Measurements from ENCODE around the gene KCNH1. TPM values are rescaled to one million over a fixed set of nuclear protein-coding genes. Genes with fewer than 3 reads are reported as not detected.

KCNH1 gene
- total RNA-seq, 1 experiment from 2014 or later = 0.17 TPM

DNA sequence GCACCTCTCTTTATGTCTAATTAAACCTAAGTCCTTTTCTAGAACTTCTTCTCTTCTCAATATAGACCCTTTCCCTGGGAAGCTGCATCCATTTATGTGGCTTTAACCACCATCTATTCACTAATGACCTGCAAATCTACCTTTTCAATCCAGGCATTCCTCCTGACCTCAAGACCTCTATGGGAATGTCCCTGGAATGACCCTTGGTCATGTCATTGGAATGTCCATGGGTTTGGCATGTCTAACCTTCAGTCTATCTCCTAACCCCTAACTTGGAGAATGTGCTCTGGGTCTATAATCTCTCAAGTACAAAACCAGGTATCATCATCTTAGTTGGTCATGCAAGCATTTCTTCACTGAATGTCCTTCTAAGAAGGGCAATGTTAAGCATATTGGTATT is 196.1 kb downstream of the KCNH1 start:
- peaks cover 2% of the 10 kb centered on the region; the same call in 1 of the 2 replicates for H3K27me3 Mint-ChIP-seq (ENCODE audit: low read depth)
- no peak overlapping the region for H3K4me3 Mint-ChIP-seq
- H3K4me1 Mint-ChIP-seq = no peaks in the 10 kb centered on the region
- TF ChIP-seq FOXJ3 (CRISPR knock-in tag; IDR thresholded peaks at IDR 0.05; ENCODE audit: borderline replicate concordance) (no peak), ZNF281 (CRISPR knock-in tag; IDR thresholded peaks at IDR 0.05) (no peak), ZNF512 (CRISPR knock-in tag; IDR thresholded peaks at IDR 0.05; ENCODE audit: borderline replicate concordance) (no peak), CREB1 (CRISPR knock-in tag; IDR thresholded peaks at IDR 0.05) (no peak)
- TF ChIP-seq, protein P1, sequence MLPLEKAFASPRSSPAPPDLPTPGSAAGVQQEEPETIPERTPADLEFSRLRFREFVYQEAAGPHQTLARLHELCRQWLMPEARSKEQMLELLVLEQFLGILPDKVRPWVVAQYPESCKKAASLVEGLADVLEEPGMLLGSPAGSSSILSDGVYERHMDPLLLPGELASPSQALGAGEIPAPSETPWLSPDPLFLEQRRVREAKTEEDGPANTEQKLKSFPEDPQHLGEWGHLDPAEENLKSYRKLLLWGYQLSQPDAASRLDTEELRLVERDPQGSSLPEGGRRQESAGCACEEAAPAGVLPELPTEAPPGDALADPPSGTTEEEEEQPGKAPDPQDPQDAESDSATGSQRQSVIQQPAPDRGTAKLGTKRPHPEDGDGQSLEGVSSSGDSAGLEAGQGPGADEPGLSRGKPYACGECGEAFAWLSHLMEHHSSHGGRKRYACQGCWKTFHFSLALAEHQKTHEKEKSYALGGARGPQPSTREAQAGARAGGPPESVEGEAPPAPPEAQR (CRISPR knock-in tag; IDR thresholded peaks at IDR 0.05) = no peak
- ChIA-PET CTCF (no interaction called here), POLR2A (no interaction called here)
- no peak for ATAC-seq
- peaks cover 2% of the 10 kb centered on the region for H3K9me3 Mint-ChIP-seq
- no peaks in the 10 kb centered on the region for H3K36me3 Mint-ChIP-seq
- no peak for DNase-seq (ENCODE audit: low spot score)
- no peak overlapping the region for H3K27ac Mint-ChIP-seq

GRCh38 chr1:210935905-210936304 is 198.0 kb downstream of the KCNH1 start:
- Mint-ChIP-seq H3K27me3 (ENCODE audit: low read depth) (peaks cover 3% of the 10 kb centered on the region; the same call in 1 of the 2 replicates), H3K27ac (no peak overlapping the region), H3K4me3 (no peak overlapping the region), H3K4me1 (no peaks in the 10 kb centered on the region), H3K9me3 (peaks cover 12% of the 10 kb centered on the region), H3K36me3 (no peaks in the 10 kb centered on the region)
- POLR2A ChIA-PET = no interaction called here
- no peak for DNase-seq (ENCODE audit: low spot score)
- TF ChIP-seq ATF2 (CRISPR knock-in tag; IDR thresholded peaks at IDR 0.05; ENCODE audit: borderline replicate concordance, low read depth) = no peak
- no peak for TF ChIP-seq SP1 (CRISPR knock-in tag; conservative IDR thresholded peaks at IDR 0.05)
- TF ChIP-seq ZBTB21 (CRISPR knock-in tag; IDR thresholded peaks at IDR 0.05; ENCODE audit: borderline replicate concordance) = no peak
- TF ChIP-seq ZNF317 (CRISPR knock-in tag; IDR thresholded peaks at IDR 0.05; ENCODE audit: borderline replicate concordance, low read depth) = no peak
- TF ChIP-seq, protein P2, sequence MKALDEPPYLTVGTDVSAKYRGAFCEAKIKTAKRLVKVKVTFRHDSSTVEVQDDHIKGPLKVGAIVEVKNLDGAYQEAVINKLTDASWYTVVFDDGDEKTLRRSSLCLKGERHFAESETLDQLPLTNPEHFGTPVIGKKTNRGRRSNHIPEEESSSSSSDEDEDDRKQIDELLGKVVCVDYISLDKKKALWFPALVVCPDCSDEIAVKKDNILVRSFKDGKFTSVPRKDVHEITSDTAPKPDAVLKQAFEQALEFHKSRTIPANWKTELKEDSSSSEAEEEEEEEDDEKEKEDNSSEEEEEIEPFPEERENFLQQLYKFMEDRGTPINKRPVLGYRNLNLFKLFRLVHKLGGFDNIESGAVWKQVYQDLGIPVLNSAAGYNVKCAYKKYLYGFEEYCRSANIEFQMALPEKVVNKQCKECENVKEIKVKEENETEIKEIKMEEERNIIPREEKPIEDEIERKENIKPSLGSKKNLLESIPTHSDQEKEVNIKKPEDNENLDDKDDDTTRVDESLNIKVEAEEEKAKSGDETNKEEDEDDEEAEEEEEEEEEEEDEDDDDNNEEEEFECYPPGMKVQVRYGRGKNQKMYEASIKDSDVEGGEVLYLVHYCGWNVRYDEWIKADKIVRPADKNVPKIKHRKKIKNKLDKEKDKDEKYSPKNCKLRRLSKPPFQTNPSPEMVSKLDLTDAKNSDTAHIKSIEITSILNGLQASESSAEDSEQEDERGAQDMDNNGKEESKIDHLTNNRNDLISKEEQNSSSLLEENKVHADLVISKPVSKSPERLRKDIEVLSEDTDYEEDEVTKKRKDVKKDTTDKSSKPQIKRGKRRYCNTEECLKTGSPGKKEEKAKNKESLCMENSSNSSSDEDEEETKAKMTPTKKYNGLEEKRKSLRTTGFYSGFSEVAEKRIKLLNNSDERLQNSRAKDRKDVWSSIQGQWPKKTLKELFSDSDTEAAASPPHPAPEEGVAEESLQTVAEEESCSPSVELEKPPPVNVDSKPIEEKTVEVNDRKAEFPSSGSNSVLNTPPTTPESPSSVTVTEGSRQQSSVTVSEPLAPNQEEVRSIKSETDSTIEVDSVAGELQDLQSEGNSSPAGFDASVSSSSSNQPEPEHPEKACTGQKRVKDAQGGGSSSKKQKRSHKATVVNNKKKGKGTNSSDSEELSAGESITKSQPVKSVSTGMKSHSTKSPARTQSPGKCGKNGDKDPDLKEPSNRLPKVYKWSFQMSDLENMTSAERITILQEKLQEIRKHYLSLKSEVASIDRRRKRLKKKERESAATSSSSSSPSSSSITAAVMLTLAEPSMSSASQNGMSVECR (CRISPR knock-in tag; IDR thresholded peaks at IDR 0.05; ENCODE audit: borderline replicate concordance) = no peak
- TF ChIP-seq, protein P1 (CRISPR knock-in tag; IDR thresholded peaks at IDR 0.05) = no peak
- no peak for ATAC-seq
- CTCF ChIA-PET = no interaction called here
